K562 (cell line): ENCODE results near the gene PRRX1. TPM values are rescaled to one million over a fixed set of nuclear protein-coding genes. Genes with fewer than 3 reads are reported as not detected.

Source experiments
- ATAC-seq: fragments of 200-7000 bp; cut with Tn5 transposase; 3 replicates; pipeline ENCODE4 v1.9.1; 2020; ENCODE audit warnings: moderate library complexity
- BruUV-seq: library from RNA; stranded (reverse); fragments of 400-500 nt; replicated peaks from 2 replicates; lab custom pipeline; 2021; lab: Mats Ljungman, UMichigan
- CTCF ChIA-PET: fragments of 300-600 bp; formaldehyde crosslinking; extraction: SDS; loops from one replicate; lab custom pipeline; 2021; ENCODE audit warnings: low intra/inter-chr PET ratio; lab: Yijun Ruan, JAX
- POLR2A ChIA-PET: fragments of 300-600, 350-650 bp; sonication (Branson Sonifier 250); formaldehyde crosslinking; extraction: SDS; loops from one replicate; lab custom pipeline; 2021; ENCODE audit warnings: antibody characterized with exemption, inconsistent platforms; lab: Yijun Ruan, JAX
- DNase-seq, 4 experiments: peaks; one replicate each; pipeline versions ENCODE4 v3.0.0 to v3.0.0-alpha.2; 2011 to 2018; ENCODE audit warnings: low spot score in 3 of 4, mixed read lengths in 3 of 4; ENCODE audit errors: extremely low read depth in 1 of 4
- FAIRE-seq: peaks from 2 replicates; lab custom pipeline; 2011; peaks lifted over from hg19 to GRCh38; lab: Jason Lieb, UNC
- H2AFZ ChIP-seq: 2 replicates; pipeline ENCODE4 v1.6.0; 2011; ENCODE audit warnings: low read depth, low read length, control low read depth, inconsistent platforms
- H3K27ac ChIP-seq: fragments of 200-600 bp; 3 replicates; pipeline ENCODE4 v1.8.0; 2011; ENCODE audit warnings: low read depth, mild to moderate bottlenecking, control low read depth, inconsistent platforms, low read length, moderate library complexity, mixed read lengths; ENCODE audit errors: extremely low read depth
- H3K27me3 ChIP-seq, 2 experiments: fragments of 300-600 bp in 1 of 2; 2 replicates in 1 of 2; 3 replicates in 1 of 2; pipeline versions ENCODE4 v1.6.0 to v1.8.0; 2011; ENCODE audit warnings: inconsistent platforms in 2 of 2, low read length in 2 of 2, mild to moderate bottlenecking in 1 of 2, mixed read lengths in 1 of 2, moderate library complexity in 1 of 2; ENCODE audit not compliant: control insufficient read depth in 2 of 2, insufficient read depth in 2 of 2
- H3K36me3 ChIP-seq: fragments of 300-600 bp; 3 replicates; pipeline ENCODE4 v1.8.0; 2011; ENCODE audit warnings: mild to moderate bottlenecking, low read length, inconsistent platforms; ENCODE audit not compliant: control insufficient read depth, insufficient read depth
- H3K4me1 ChIP-seq, 2 experiments: fragments of 200-600 bp in 1 of 2; replicated peaks in 1 of 2; 2 replicates in 1 of 2; 3 replicates in 1 of 2; pipeline versions ENCODE4 v1.5.1 to v1.8.0; 2011; ENCODE audit warnings: inconsistent platforms in 2 of 2, low read length in 2 of 2, mild to moderate bottlenecking in 1 of 2, mixed read lengths in 1 of 2, moderate library complexity in 1 of 2; ENCODE audit not compliant: control insufficient read depth in 2 of 2, insufficient read depth in 2 of 2
- H3K4me2 ChIP-seq: 2 replicates; pipeline ENCODE4 v1.6.1; 2011; ENCODE audit warnings: low read length, control low read depth, inconsistent platforms, mixed read lengths; ENCODE audit not compliant: insufficient read depth
- H3K4me3 ChIP-seq: fragments of 200-600 bp; sonication (generic), shearing (Covaris generic); 2 replicates; pipeline ENCODE4 v1.5.1; 2016; ENCODE audit warnings: control low read depth, inconsistent platforms
- H3K79me2 ChIP-seq: fragments of 200-600 bp; 3 replicates; pipeline ENCODE4 v1.8.0; 2011; ENCODE audit warnings: low read length, inconsistent platforms; ENCODE audit not compliant: control insufficient read depth, insufficient read depth
- H3K9ac ChIP-seq, 2 experiments: 2 replicates each; pipeline versions ENCODE4 v1.6.0 to v1.6.1; 2011; ENCODE audit warnings: low read depth in 2 of 2, low read length in 2 of 2, control low read depth in 1 of 2, inconsistent platforms in 1 of 2, mild to moderate bottlenecking in 1 of 2, mixed read lengths in 1 of 2; ENCODE audit not compliant: insufficient read depth in 1 of 2
- H3K9me1 ChIP-seq: one replicate; pipeline ENCODE4 v1.6.0; 2011; ENCODE audit warnings: inconsistent platforms, mild to moderate bottlenecking, low read length, moderate library complexity; ENCODE audit not compliant: control insufficient read depth, insufficient read depth
- H3K9me3 ChIP-seq: replicated peaks from 2 replicates; pipeline ENCODE4 v1.5.1; 2011; ENCODE audit warnings: low read depth, low read length, inconsistent platforms; ENCODE audit not compliant: control insufficient read depth, insufficient read depth
- H4K20me1 ChIP-seq: replicated peaks from 2 replicates; pipeline ENCODE4 v1.6.1; 2011; ENCODE audit warnings: low read length, inconsistent platforms, mixed read lengths; ENCODE audit not compliant: control insufficient read depth, insufficient read depth
- E2F6 ChIP-seq, 2 experiments: IDR thresholded peaks; 2 replicates each; pipeline ENCODE4 v1.6.1; 2011; ENCODE audit warnings: borderline replicate concordance in 1 of 2, control low read depth in 1 of 2, low read depth in 1 of 2, low read length in 1 of 2, mild to moderate bottlenecking in 1 of 2, mixed read lengths in 1 of 2, moderate library complexity in 1 of 2; ENCODE audit not compliant: insufficient read depth in 1 of 2, insufficient read length in 1 of 2, poor library complexity in 1 of 2, severe bottlenecking in 1 of 2; ENCODE audit errors: extremely low read depth in 1 of 2
- FOS ChIP-seq: IDR thresholded peaks from 3 replicates; pipeline ENCODE4 v1.6.1; 2011; ENCODE audit not compliant: insufficient read length; ENCODE audit errors: extremely low read depth
- GATAD2A ChIP-seq: fragments of 450-650 bp; IDR thresholded peaks from 2 replicates; pipeline ENCODE4 v1.6.1; 2017
- GTF2A2 ChIP-seq: IDR thresholded peaks from 2 replicates; pipeline ENCODE4 v1.6.1; 2016; ENCODE audit warnings: mild to moderate bottlenecking, missing genetic modification characterization, missing compliant biosample characterization
- ID3 ChIP-seq, 2 experiments: fragments of 250-450 bp in 1 of 2; fragments of 450-650 bp in 1 of 2; sonication (Bioruptor Pico) in 1 of 2; IDR thresholded peaks; 2 replicates each; pipeline versions ENCODE4 v1.6.1 to v1.8.0; 2016 to 2021; ENCODE audit warnings: mild to moderate bottlenecking in 2 of 2, moderate library complexity in 2 of 2, missing compliant biosample characterization in 1 of 2, missing genetic modification characterization in 1 of 2
- KLF1 ChIP-seq: fragments of 450-650 bp; IDR thresholded peaks from 2 replicates; pipeline ENCODE4 v1.6.1; 2016; ENCODE audit warnings: missing genetic modification characterization, missing compliant biosample characterization
- NFIX ChIP-seq: fragments of 250-450 bp; sonication (Bioruptor Pico); IDR thresholded peaks from 2 replicates; pipeline ENCODE4 v1.4.0; 2020; ENCODE audit warnings: low read depth, mild to moderate bottlenecking, moderate library complexity
- SIRT6 ChIP-seq: IDR thresholded peaks from one replicate; pipeline ENCODE4 v1.6.1; 2012; ENCODE audit warnings: low read depth, mild to moderate bottlenecking, control low read depth, inconsistent platforms, low read length, moderate library complexity
- ZNF143 ChIP-seq: sonication (generic); formaldehyde crosslinking; IDR thresholded peaks from 2 replicates; pipeline ENCODE4 v1.9.0; 2022; ENCODE audit warnings: mild to moderate bottlenecking, missing genetic modification reagents
- ZNF609 ChIP-seq: sonication (generic); formaldehyde crosslinking; IDR thresholded peaks from 2 replicates; pipeline ENCODE4 v1.8.1; 2023; ENCODE audit warnings: missing genetic modification reagents, mild to moderate bottlenecking, borderline replicate concordance
- ZNF639 ChIP-seq, 2 experiments: fragments of 200-800 bp in 1 of 2; sonication (Bioruptor generic) in 1 of 2; sonication (generic) in 1 of 2; formaldehyde crosslinking in 1 of 2; IDR thresholded peaks in 1 of 2; conservative IDR thresholded peaks in 1 of 2; 2 replicates each; pipeline versions ENCODE4 v1.5.0 to v1.6.1; 2016 to 2020; ENCODE audit warnings: missing compliant biosample characterization in 1 of 2, missing genetic modification characterization in 1 of 2, missing genetic modification reagents in 1 of 2
- WGBS: fragments of 100-300 bp; shearing (Covaris generic); methylation state at CpG from one replicate; pipeline ENCODE4 v1.1.6; 2016; ENCODE audit warnings: low coverage, mixed read lengths; ENCODE audit not compliant: insufficient coverage; ENCODE audit errors: missing lambda C conversion rate; 5-methylcytosine and 5-hydroxymethylcytosine counted together
- in situ Hi-C: fragments of 300-500 bp; cut with MboI; formaldehyde crosslinking; loops from 4 replicates; pipeline ENCODE4 v1.15.0; 2018; ENCODE audit warnings: inconsistent platforms, mixed read lengths
- intact Hi-C: fragments of 100-400 bp; cut with micrococcal nuclease; formaldehyde crosslinking; loops from 2 replicates; pipeline ENCODE4 v1.14.2; 2022
- polyA plus RNA-seq, 8 experiments: library from polyadenylated mRNA; depleted of rRNA in 4 of 8; stranded (reverse) in 5 of 8; unstranded in 3 of 8; fragments of >200 nt; fragmentation: Nextera tagmentation in 2 of 8; fragmentation: Illumina TruSeq in 1 of 8; extraction: Ambion mirVana in 2 of 8; extraction: Trizol in 1 of 8; gene quantifications; 2 replicates each; pipeline versions ENCODE4 v1.2.1 to v1.2.3, GENCODE V29; 2011 to 2014; ENCODE audit warnings: inconsistent platforms in 1 of 8, missing spikeins in 1 of 8
- total RNA-seq, 7 experiments: library from RNA; depleted of rRNA in 6 of 7; stranded (reverse); fragments of >200 nt in 6 of 7; fragmentation: Illumina TruSeq in 2 of 7; extraction: Trizol in 2 of 7; gene quantifications; 2 replicates each; pipeline versions ENCODE4 v1.2.1 to v1.2.3, GENCODE V29; 2011 to 2021; ENCODE audit warnings: low replicate concordance in 1 of 7

Gene PRRX1
- total and polyA plus RNA-seq, 9 of the 15 experiments (the other 6 are each of a cell fraction or from before 2014, with no cell fraction given) = not detected

GRCh38 chr1:170662561-170663403 lies 1.1 kb upstream of the PRRX1 start:
- in situ Hi-C loops = no loop called here
- no peak overlapping the region for H3K4me2 ChIP-seq
- TF ChIP-seq SIRT6 (no peak), KLF1 (tag) (no peak), E2F6 (IDR thresholded peaks at IDR 0.05; ENCODE audit: borderline replicate concordance in 1 of 2, extremely low read depth in 1 of 2, insufficient read depth in 1 of 2, insufficient read length in 1 of 2, low read depth in 1 of 2, low read length in 1 of 2, poor library complexity in 1 of 2, severe bottlenecking in 1 of 2) (no peak), ZNF609 (no peak), GTF2A2 (tag) (no peak), FOS (no peak), NFIX (CRISPR knock-in tag) (no peak), ZNF639 (CRISPR knock-in tag; conservative IDR thresholded peaks at IDR 0.05 in 1 of 2, IDR thresholded peaks at IDR 0.05 in 1 of 2) (no peak), GATAD2A (no peak), ID3 (CRISPR knock-in tag; IDR thresholded peaks at IDR 0.05) (no peak), ID3 (tag; IDR thresholded peaks at IDR 0.05) (no peak), ZNF143 (CRISPR knock-in tag) (no peak)

More at GRCh38 chr1:170662561-170663403, 1.1 kb upstream of the PRRX1 start:
- Histone ChIP-seq H3K9ac (no peak overlapping the region), H3K36me3 (no peaks in the 10 kb centered on the region), H4K20me1 (no peaks in the 10 kb centered on the region), H3K4me3 (no peak overlapping the region), H3K27ac (no peak overlapping the region), H2AFZ (no peak overlapping the region), H3K9me1 (no peaks in the 10 kb centered on the region), H3K4me1 (peaks cover 0 to 10% of the 10 kb centered on the region in 2 experiments; a peak in 2 of 5 replicates), H3K9me3 (no peaks in the 10 kb centered on the region), H3K79me2 (no peaks in the 10 kb centered on the region), H3K27me3 (peaks cover 41 to 67% of the 10 kb centered on the region in 2 experiments; a peak in 4 of 5 replicates)
- ATAC-seq = no peak
- CTCF ChIA-PET = no interaction called here
- POLR2A ChIA-PET = interaction anchor here (0.6 kb wide), 1 partner anchor 551 kb away, joined by 3 read pairs; no protein-coding TSS in a partner anchor
- FAIRE-seq = no peak
- no peak for DNase-seq
- BruUV-seq = no TSS peak
- intact Hi-C loops = no loop called here
- under 1% methylated on average over 11 of the region's 11 CpGs for WGBS
